GM23338 (cell line): ENCODE measurements around the gene GLG1.

Source experiments
- CTCF ChIP-seq, 2 experiments: fragments of 200-600 bp in 1 of 2; sonication (generic) in 1 of 2; conservative IDR thresholded peaks; 2 replicates each; pipeline versions ENCODE4 v1.5.1 to v1.6.1; 2016 to 2017; ENCODE audit warnings: antibody characterized with exemption in 2 of 2, low read depth in 2 of 2, mild to moderate bottlenecking in 2 of 2, moderate library complexity in 1 of 2
- EZH2 ChIP-seq: fragments of 200-600 bp; sonication (generic); IDR thresholded peaks from one replicate; pipeline ENCODE4 v1.8.0; 2017; ENCODE audit warnings: antibody characterized with exemption, mild to moderate bottlenecking, low read depth; ENCODE audit not compliant: unreplicated experiment
- NANOG ChIP-seq: IDR thresholded peaks from 2 replicates; pipeline ENCODE4 v1.6.1; 2016; ENCODE audit warnings: antibody characterized with exemption, borderline replicate concordance
- POLR2AphosphoS5 ChIP-seq: IDR thresholded peaks from 2 replicates; pipeline ENCODE4 v1.6.1; 2016; ENCODE audit warnings: antibody characterized with exemption, low read depth
- STAT1 ChIP-seq: IDR thresholded peaks from one replicate; pipeline ENCODE4 v1.6.1; 2016; ENCODE audit warnings: antibody characterized with exemption; ENCODE audit not compliant: unreplicated experiment
- ZNF114 ChIP-seq: fragments of 250-450 bp; sonication (Bioruptor Pico); IDR thresholded peaks from 2 replicates; pipeline ENCODE4 v1.5.0; 2020; ENCODE audit warnings: mild to moderate bottlenecking, moderate library complexity
- TF ChIP-seq, protein P1 (sequence below): IDR thresholded peaks from one replicate; pipeline ENCODE4 v1.6.1; 2018; ENCODE audit warnings: antibody characterized with exemption; ENCODE audit not compliant: unreplicated experiment

GRCh38 chr16:74492976-74493375 is 113.9 kb downstream of the GLG1 start:
- TF ChIP-seq CTCF (conservative IDR thresholded peaks at IDR 0.05; ENCODE audit: low read depth in 2 of 2) (no peak), POLR2AphosphoS5 (no peak), ZNF114 (no peak), EZH2 (no peak), STAT1 (no peak), NANOG (no peak)
- TF ChIP-seq, protein P1, sequence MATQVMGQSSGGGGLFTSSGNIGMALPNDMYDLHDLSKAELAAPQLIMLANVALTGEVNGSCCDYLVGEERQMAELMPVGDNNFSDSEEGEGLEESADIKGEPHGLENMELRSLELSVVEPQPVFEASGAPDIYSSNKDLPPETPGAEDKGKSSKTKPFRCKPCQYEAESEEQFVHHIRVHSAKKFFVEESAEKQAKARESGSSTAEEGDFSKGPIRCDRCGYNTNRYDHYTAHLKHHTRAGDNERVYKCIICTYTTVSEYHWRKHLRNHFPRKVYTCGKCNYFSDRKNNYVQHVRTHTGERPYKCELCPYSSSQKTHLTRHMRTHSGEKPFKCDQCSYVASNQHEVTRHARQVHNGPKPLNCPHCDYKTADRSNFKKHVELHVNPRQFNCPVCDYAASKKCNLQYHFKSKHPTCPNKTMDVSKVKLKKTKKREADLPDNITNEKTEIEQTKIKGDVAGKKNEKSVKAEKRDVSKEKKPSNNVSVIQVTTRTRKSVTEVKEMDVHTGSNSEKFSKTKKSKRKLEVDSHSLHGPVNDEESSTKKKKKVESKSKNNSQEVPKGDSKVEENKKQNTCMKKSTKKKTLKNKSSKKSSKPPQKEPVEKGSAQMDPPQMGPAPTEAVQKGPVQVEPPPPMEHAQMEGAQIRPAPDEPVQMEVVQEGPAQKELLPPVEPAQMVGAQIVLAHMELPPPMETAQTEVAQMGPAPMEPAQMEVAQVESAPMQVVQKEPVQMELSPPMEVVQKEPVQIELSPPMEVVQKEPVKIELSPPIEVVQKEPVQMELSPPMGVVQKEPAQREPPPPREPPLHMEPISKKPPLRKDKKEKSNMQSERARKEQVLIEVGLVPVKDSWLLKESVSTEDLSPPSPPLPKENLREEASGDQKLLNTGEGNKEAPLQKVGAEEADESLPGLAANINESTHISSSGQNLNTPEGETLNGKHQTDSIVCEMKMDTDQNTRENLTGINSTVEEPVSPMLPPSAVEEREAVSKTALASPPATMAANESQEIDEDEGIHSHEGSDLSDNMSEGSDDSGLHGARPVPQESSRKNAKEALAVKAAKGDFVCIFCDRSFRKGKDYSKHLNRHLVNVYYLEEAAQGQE, result no peak
